Subcutaneous adipose tissue (tissue), 4 donors: ENCODE results near the gene MYADML2. TPM values are rescaled to one million over a fixed set of nuclear protein-coding genes. Genes with fewer than 3 reads are reported as not detected.

Experiments used
- total RNA-seq, 4 donors: library from RNA; depleted of rRNA; stranded (reverse); fragments of >200 nt; gene quantifications; one replicate each; pipeline ENCODE4 v1.1.0, GENCODE V29; 2016
- TF ChIP-seq, protein P1 (sequence below): fragments of 450-650 bp; IDR thresholded peaks from one replicate; pipeline ENCODE4 v1.5.1; 2016; ENCODE audit warnings: low read depth, mild to moderate bottlenecking, control low read depth, antibody characterized with exemption, moderate library complexity

Gene MYADML2
- total RNA-seq, 4 donors from 2014 or later: not detected

DNA sequence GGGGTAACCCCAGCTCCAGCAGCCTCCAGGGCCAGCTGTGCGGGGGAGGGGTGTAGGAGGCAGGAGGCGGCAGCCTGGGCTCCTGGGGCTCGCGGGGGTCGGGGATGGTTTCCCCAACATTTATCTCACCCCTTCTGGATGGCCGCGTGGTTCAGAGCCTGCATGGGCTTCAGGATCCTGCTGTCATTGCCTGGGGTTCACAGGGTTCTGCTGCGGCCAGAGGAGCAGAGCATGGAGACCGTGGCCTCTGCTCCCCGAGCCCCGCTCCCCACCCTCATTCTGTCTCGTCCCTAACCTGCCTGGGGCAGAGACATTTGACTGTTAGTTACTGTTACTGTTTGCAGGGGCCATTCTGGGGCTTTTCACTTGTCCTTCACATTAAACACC lies 4.9 kb downstream of the MYADML2 start:
- TF ChIP-seq, protein P1, sequence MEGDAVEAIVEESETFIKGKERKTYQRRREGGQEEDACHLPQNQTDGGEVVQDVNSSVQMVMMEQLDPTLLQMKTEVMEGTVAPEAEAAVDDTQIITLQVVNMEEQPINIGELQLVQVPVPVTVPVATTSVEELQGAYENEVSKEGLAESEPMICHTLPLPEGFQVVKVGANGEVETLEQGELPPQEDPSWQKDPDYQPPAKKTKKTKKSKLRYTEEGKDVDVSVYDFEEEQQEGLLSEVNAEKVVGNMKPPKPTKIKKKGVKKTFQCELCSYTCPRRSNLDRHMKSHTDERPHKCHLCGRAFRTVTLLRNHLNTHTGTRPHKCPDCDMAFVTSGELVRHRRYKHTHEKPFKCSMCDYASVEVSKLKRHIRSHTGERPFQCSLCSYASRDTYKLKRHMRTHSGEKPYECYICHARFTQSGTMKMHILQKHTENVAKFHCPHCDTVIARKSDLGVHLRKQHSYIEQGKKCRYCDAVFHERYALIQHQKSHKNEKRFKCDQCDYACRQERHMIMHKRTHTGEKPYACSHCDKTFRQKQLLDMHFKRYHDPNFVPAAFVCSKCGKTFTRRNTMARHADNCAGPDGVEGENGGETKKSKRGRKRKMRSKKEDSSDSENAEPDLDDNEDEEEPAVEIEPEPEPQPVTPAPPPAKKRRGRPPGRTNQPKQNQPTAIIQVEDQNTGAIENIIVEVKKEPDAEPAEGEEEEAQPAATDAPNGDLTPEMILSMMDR: no peak

DNA sequence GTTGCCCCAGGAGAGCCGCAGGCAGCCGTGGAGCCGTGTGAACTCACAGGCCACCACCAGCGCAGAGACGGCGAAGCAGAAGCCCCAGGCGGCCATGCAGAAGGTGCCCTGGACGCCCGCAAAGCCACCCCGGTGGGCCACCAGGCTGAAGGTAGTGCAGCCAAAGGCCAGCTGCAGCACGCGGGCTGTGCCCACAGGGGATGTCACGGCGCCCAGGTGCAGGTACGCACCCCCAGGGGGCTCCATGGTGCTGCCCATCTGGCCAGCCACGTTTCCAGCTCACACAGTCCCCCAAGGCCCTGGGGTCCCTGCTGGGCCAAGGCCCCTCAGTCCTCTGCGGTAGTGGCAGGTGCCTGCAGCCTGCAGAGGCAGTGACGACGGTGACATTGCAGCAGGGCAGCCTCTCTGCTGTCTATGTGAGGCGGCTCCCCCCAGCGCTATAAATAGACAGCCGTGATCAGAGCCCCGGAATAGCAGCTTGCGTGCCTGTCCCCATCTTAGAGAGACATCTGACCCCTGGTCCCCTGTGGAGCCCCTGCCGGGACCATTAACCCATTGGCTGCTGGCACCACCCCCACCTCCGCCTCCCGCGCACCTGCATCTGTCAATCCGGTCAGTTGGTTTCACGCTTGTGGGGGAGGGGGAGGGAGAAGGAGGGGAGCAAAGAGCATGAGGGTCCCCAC lies 5.4 kb downstream of the MYADML2 start:
- TF ChIP-seq, protein P1: no peak

DNA sequence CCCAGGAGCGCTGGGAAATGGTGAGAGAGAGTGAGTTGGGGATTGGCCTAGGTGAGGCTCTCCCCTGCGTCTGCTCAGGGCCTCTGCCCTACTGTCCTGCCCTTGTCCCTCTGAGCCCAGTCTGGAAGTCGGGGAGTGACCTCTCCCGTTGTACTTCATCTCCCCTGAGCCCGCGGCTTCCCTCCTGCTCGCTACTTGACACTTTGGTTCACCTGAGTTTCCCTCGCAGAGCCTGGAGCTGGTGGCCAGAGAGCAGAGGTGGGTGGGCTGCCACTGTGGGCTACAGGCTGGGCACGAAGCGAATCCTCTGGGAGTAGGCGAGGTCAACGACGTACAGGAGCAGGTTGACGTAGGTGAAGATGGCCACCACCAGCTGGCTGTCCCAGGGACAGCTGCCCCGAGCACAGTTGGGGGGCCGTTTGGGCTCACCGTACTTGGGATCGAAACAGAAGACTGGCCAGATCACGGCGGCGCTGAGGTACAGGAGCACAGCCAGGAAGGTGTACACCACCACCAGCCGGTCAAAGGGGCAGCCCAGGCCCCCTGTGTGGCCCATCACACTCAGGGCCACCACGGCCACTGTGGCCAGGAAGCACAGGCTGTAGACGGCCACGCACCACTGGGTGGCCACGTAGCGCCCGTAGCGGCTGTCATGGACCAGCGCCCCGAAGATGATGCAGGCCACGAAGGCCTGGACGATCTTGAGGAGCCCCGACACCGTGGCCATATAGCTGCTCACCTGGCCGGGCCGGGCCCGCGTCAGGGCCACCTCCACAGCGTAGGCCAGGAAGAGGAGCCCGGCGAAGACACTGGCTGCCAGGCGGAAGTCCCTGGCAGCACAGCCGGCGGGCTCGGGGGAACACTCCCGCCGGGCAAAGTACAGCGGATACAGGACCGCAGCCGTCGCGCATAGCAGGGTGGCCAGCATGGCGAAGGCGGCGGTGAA lies 6.2 kb downstream of the MYADML2 start:
- TF ChIP-seq, protein P1: no peak

DNA sequence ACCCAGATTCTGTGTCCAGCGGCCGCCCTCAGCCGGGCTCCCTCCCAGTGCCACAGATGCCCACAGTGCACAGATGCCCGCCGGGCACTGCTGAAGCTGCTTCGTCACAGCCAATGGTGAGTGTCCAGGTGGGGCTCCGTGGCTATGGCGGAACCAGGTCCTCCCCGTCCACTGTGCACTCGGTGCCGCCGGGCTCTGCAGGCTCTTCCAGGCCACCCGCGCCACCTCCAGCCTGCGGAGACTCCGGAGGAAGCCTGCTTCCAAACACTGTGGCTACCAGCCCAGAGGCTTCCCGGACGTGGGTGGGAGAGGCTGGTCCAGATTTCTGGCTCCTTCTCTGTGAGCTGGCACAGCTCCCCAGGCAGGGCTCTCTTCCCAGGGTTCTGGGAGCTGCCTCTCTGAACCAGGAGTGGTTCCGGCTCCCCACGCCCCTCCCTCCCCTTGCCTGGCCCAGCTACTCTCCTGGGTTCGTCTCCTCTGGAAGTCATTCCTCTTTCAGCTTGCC lies 7.1 kb downstream of the MYADML2 start:
- TF ChIP-seq, protein P1: no peak

DNA sequence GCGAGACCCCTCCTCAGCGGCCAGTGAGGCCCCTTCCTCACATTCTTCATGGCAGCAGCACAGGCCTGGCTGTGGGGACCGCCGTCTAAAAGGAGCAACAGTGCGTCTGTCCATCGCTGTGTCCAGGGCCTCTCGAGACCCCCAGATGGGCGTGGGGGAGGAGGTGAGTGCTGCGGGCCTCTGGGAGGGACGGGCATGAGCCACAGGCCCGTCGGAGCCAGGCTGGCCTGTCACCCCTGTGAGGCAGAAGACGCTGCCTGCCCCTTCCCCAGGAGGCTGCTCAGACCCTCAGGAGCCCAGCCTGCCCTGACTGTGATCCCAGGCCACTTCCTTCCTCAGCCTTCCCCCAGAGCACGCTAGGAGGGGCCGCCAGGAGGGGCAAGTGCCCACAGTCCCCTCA lies 7.8 kb downstream of the MYADML2 start:
- TF ChIP-seq, protein P1: no peak

DNA sequence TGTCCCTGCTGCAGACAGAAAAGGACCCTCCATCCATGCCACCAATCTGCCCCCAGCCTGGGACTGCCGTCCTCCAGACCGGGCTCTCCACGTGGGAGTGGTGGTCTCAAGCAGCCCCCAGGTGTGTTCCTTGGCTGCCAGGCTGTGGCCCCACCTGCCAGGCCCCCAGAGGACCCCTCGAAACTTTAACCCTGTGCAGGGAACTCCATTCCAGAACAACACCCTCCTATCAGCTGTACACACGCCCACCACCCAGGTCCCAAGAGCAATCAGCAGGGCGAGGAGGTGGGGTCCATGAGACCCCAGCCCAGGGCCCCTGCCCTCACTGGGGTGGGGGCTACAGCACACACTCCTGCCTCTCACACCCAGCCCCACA lies 11.3 kb downstream of the MYADML2 start:
- TF ChIP-seq, protein P1: no peak
